HepG2 (cell line): Measurements from ENCODE around the gene CAPN15. TPM values are rescaled to one million over a fixed set of nuclear protein-coding genes. Genes with fewer than 3 reads are reported as not detected.
A peak's percentile ranks its signal among the peaks of the same experiment; 100 is the strongest.

Source experiments
- ATAC-seq: fragments of 200-7000 bp; cut with Tn5 transposase; 3 replicates; pipeline ENCODE4 v1.9.1; 2020; ENCODE audit warnings: mild to moderate bottlenecking, moderate library complexity
- BruUV-seq: library from RNA; stranded (reverse); fragments of 400-500 nt; replicated peaks from 2 replicates; lab custom pipeline; 2021; lab: Mats Ljungman, UMichigan
- CTCF ChIA-PET: fragments of 300-600 bp; formaldehyde crosslinking; extraction: SDS; loops from one replicate; lab custom pipeline; 2021; ENCODE audit warnings: low total read pairs, inconsistent platforms, low intra/inter-chr PET ratio; lab: Yijun Ruan, JAX
- POLR2A ChIA-PET: fragments of 350-600 bp; sonication (Branson Sonifier 250); formaldehyde crosslinking; loops from one replicate; lab custom pipeline; 2020; ENCODE audit warnings: antibody characterized with exemption, inconsistent platforms; lab: Yijun Ruan, JAX
- DNase-seq: peaks from one replicate; pipeline ENCODE4 v3.0.0-alpha.2; 2015; ENCODE audit warnings: low spot score
- FAIRE-seq: peaks from 3 replicates; lab custom pipeline; 2011; peaks lifted over from hg19 to GRCh38; lab: Jason Lieb, UNC
- H2AFZ ChIP-seq: one replicate; pipeline ENCODE4 v1.6.1; 2011; ENCODE audit warnings: low read length, inconsistent platforms
- H3K27ac ChIP-seq: fragments of 300-600 bp; 3 replicates; pipeline ENCODE4 v1.8.0; 2011; ENCODE audit warnings: mixed run types, mild to moderate bottlenecking, mixed read lengths, low read length, inconsistent platforms; ENCODE audit not compliant: insufficient read depth; ENCODE audit errors: extremely low read length
- H3K27me3 ChIP-seq, 2 experiments: fragments of 200-600 bp in 1 of 2; 2 replicates in 1 of 2; 3 replicates in 1 of 2; pipeline versions ENCODE4 v1.6.0 to v1.8.0; 2011; ENCODE audit warnings: low read length in 2 of 2, mild to moderate bottlenecking in 2 of 2, moderate library complexity in 2 of 2, inconsistent platforms in 1 of 2; ENCODE audit not compliant: insufficient read depth in 2 of 2, control insufficient read depth in 1 of 2
- H3K36me3 ChIP-seq, 2 experiments: fragments of 200-600 bp in 1 of 2; replicated peaks in 1 of 2; 2 replicates in 1 of 2; 3 replicates in 1 of 2; pipeline versions ENCODE4 v1.5.1 to v1.8.0; 2011; ENCODE audit warnings: low read length in 2 of 2, inconsistent platforms in 1 of 2; ENCODE audit not compliant: insufficient read depth in 2 of 2, control insufficient read depth in 1 of 2
- H3K4me1 ChIP-seq: 2 replicates; pipeline ENCODE4 v1.5.1; 2012; ENCODE audit warnings: low read length, inconsistent platforms; ENCODE audit not compliant: insufficient read depth
- H3K4me2 ChIP-seq: 2 replicates; pipeline ENCODE4 v1.6.0; 2011; ENCODE audit warnings: low read depth, low read length, inconsistent platforms
- H3K4me3 ChIP-seq, 3 experiments: fragments of 200-600 bp in 1 of 3; sonication (generic), shearing (Covaris generic) in 1 of 3; replicated peaks in 1 of 3; 2 replicates each; pipeline ENCODE4 v1.5.1; 2011 to 2016; ENCODE audit warnings: low read length in 3 of 3, inconsistent platforms in 2 of 3, low read depth in 2 of 3, mild to moderate bottlenecking in 2 of 3, control low read depth in 1 of 3, mixed read lengths in 1 of 3; ENCODE audit not compliant: insufficient read depth in 1 of 3
- H3K79me2 ChIP-seq: one replicate; pipeline ENCODE4 v1.6.1; 2011; ENCODE audit warnings: low read length, inconsistent platforms; ENCODE audit not compliant: insufficient read depth
- H3K9ac ChIP-seq: 2 replicates; pipeline ENCODE4 v1.6.0; 2011; ENCODE audit warnings: mild to moderate bottlenecking, low read depth, low read length, inconsistent platforms; ENCODE audit not compliant: insufficient read depth
- H3K9me3 ChIP-seq: 2 replicates; pipeline ENCODE4 v1.5.1; 2012; ENCODE audit warnings: mild to moderate bottlenecking, low read length
- H4K20me1 ChIP-seq: 2 replicates; pipeline ENCODE4 v1.6.0; 2011; ENCODE audit warnings: inconsistent platforms, mild to moderate bottlenecking, low read length, moderate library complexity; ENCODE audit not compliant: insufficient read depth
- NCOR1 ChIP-seq: fragments of 200-600 bp; sonication (generic); IDR thresholded peaks from 2 replicates; pipeline ENCODE4 v1.7.0; 2017; ENCODE audit warnings: antibody characterized with exemption, low read length, borderline replicate concordance
- NR2F1 ChIP-seq, 2 experiments: fragments of 450-650 bp in 1 of 2; formaldehyde crosslinking in 1 of 2; IDR thresholded peaks; 2 replicates each; pipeline versions ENCODE4 v1.5.0 to v1.6.1; 2016 to 2020; ENCODE audit warnings: mild to moderate bottlenecking in 1 of 2, missing compliant biosample characterization in 1 of 2, missing genetic modification reagents in 1 of 2, moderate library complexity in 1 of 2
- SAP130 ChIP-seq: IDR thresholded peaks from 2 replicates; pipeline ENCODE4 v1.6.1; 2016; ENCODE audit warnings: low read depth
- ZFP90 ChIP-seq: sonication (generic); formaldehyde crosslinking; IDR thresholded peaks from 2 replicates; pipeline ENCODE4 v1.8.0; 2022; ENCODE audit warnings: missing genetic modification reagents, mild to moderate bottlenecking, inconsistent platforms, borderline replicate concordance
- ZNF121 ChIP-seq: sonication (generic); formaldehyde crosslinking; IDR thresholded peaks from 2 replicates; pipeline ENCODE4 v1.5.0; 2020; ENCODE audit warnings: mild to moderate bottlenecking, missing genetic modification reagents
- ZNF562 ChIP-seq: sonication (generic); formaldehyde crosslinking; IDR thresholded peaks from 2 replicates; pipeline ENCODE4 v1.8.0; 2022; ENCODE audit warnings: missing genetic modification reagents, borderline replicate concordance
- WGBS: methylation state at CpG from one replicate; pipeline ENCODE4 v1.1.6; 2017; ENCODE audit warnings: low lambda C conversion rate; 5-methylcytosine and 5-hydroxymethylcytosine counted together
- in situ Hi-C: cut with HindIII; loops from 2 replicates; pipeline ENCODE4 v1.10.0; 2017; ENCODE audit warnings: low pct_unique_long_range_greater_than_20kb; ENCODE audit not compliant: extremely low pct_ligation_motif_present
- intact Hi-C: fragments of 100-400 bp; cut with micrococcal nuclease; formaldehyde crosslinking; loops from one replicate; pipeline ENCODE4 v1.10.0; 2022; ENCODE audit not compliant: unreplicated experiment
- polyA plus RNA-seq, 8 experiments: library from polyadenylated mRNA; depleted of rRNA in 3 of 8; stranded (reverse) in 7 of 8; unstranded in 1 of 8; fragments of >200 nt; fragmentation: Illumina TruSeq in 4 of 8; extraction: Trizol in 4 of 8; gene quantifications; 2 replicates each; pipeline versions ENCODE4 v1.2.1 to v1.2.3, GENCODE V29; 2011 to 2016; ENCODE audit warnings: low read depth in 4 of 8, missing spikeins in 1 of 8, mixed read lengths in 1 of 8; ENCODE audit not compliant: insufficient read depth in 1 of 8
- total RNA-seq, 5 experiments: library from RNA; depleted of rRNA; stranded (reverse); fragments of >200 nt; fragmentation: Illumina TruSeq; extraction: Trizol; gene quantifications; 2 replicates each; pipeline ENCODE4 v1.2.3, GENCODE V29; 2016; ENCODE audit warnings: low read depth in 1 of 5
- TF ChIP-seq, protein P1 (sequence below): sonication (generic); formaldehyde crosslinking; IDR thresholded peaks from 2 replicates; pipeline ENCODE4 v1.8.1; 2023; ENCODE audit warnings: mild to moderate bottlenecking, missing genetic modification reagents
- TF ChIP-seq, protein P2 (sequence below): sonication (generic); formaldehyde crosslinking; IDR thresholded peaks from 2 replicates; pipeline ENCODE4 v1.5.1; 2020; ENCODE audit warnings: mild to moderate bottlenecking, moderate library complexity, missing genetic modification reagents
- TF ChIP-seq, protein P3 (sequence below): sonication (generic); formaldehyde crosslinking; IDR thresholded peaks from 2 replicates; pipeline ENCODE4 v1.8.0; 2022; ENCODE audit warnings: missing genetic modification reagents, mild to moderate bottlenecking, borderline replicate concordance
- TF ChIP-seq, protein P4 (sequence below): sonication (generic); formaldehyde crosslinking; IDR thresholded peaks from 2 replicates; pipeline ENCODE4 v1.8.1; 2022; ENCODE audit warnings: mild to moderate bottlenecking, missing genetic modification reagents
- TF ChIP-seq, protein P5 (sequence below): sonication (generic); formaldehyde crosslinking; IDR thresholded peaks from 2 replicates; pipeline ENCODE4; 2020; ENCODE audit warnings: missing genetic modification reagents, mild to moderate bottlenecking, borderline replicate concordance

The CAPN15 gene
- total and polyA plus RNA-seq, 2 of the 13 experiments (the other 11 are each of a cell fraction or from before 2014, with no cell fraction given): 14.9 to 24.5 TPM

DNA sequence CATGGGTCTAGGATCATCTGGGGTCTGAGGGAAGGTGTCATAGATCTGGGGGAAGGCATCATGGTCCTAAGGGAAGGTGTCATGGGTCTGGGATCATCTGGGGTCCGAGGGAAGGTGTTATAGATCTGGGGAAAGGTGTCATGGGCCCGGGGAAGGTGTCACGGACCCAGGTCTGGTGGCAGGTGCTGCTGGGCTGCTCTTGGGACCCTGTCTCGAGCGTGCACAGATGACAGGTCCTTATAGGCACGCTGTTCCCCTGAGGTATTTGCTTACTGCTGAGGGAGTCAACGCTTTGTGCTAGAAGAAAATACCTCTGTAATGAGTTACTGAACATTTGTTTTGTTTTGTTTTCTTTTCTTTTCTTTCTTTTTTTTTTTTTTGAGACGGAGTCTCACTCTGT lies 63.7 kb downstream of the CAPN15 start:
- FAIRE-seq: no peak
- H3K27me3 ChIP-seq: no peaks in the 10 kb centered on the region
- no peak overlapping the region for H2AFZ ChIP-seq
- 0 out of 5 replicates have a peak, but pooled peaks cover 1 to 4% of the 10 kb centered on the region in 2 experiments for H3K36me3 ChIP-seq
- POLR2A ChIA-PET: no interaction called here
- H3K4me3 ChIP-seq: peak overlapping the region in 2 of 3 experiments; percentile 80; a peak in 4 of 6 replicates
- H3K4me1 ChIP-seq: peaks cover 55% of the 10 kb centered on the region
- TF ChIP-seq, protein P1, sequence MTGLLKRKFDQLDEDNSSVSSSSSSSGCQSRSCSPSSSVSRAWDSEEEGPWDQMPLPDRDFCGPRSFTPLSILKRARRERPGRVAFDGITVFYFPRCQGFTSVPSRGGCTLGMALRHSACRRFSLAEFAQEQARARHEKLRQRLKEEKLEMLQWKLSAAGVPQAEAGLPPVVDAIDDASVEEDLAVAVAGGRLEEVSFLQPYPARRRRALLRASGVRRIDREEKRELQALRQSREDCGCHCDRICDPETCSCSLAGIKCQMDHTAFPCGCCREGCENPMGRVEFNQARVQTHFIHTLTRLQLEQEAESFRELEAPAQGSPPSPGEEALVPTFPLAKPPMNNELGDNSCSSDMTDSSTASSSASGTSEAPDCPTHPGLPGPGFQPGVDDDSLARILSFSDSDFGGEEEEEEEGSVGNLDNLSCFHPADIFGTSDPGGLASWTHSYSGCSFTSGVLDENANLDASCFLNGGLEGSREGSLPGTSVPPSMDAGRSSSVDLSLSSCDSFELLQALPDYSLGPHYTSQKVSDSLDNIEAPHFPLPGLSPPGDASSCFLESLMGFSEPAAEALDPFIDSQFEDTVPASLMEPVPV (CRISPR knock-in tag): no peak
- no peak for TF ChIP-seq ZNF562 (CRISPR knock-in tag)
- TF ChIP-seq, protein P2, sequence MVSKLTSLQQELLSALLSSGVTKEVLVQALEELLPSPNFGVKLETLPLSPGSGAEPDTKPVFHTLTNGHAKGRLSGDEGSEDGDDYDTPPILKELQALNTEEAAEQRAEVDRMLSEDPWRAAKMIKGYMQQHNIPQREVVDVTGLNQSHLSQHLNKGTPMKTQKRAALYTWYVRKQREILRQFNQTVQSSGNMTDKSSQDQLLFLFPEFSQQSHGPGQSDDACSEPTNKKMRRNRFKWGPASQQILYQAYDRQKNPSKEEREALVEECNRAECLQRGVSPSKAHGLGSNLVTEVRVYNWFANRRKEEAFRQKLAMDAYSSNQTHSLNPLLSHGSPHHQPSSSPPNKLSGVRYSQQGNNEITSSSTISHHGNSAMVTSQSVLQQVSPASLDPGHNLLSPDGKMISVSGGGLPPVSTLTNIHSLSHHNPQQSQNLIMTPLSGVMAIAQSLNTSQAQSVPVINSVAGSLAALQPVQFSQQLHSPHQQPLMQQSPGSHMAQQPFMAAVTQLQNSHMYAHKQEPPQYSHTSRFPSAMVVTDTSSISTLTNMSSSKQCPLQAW (CRISPR knock-in tag): no peak
- no peak for TF ChIP-seq ZNF121 (CRISPR knock-in tag)
- TF ChIP-seq, protein P3, sequence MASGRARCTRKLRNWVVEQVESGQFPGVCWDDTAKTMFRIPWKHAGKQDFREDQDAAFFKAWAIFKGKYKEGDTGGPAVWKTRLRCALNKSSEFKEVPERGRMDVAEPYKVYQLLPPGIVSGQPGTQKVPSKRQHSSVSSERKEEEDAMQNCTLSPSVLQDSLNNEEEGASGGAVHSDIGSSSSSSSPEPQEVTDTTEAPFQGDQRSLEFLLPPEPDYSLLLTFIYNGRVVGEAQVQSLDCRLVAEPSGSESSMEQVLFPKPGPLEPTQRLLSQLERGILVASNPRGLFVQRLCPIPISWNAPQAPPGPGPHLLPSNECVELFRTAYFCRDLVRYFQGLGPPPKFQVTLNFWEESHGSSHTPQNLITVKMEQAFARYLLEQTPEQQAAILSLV (CRISPR knock-in tag): no peak
- TF ChIP-seq NCOR1: no peak
- TF ChIP-seq NR2F1 (CRISPR knock-in tag; IDR thresholded peaks at IDR 0.05): no peak
- TF ChIP-seq, protein P4, sequence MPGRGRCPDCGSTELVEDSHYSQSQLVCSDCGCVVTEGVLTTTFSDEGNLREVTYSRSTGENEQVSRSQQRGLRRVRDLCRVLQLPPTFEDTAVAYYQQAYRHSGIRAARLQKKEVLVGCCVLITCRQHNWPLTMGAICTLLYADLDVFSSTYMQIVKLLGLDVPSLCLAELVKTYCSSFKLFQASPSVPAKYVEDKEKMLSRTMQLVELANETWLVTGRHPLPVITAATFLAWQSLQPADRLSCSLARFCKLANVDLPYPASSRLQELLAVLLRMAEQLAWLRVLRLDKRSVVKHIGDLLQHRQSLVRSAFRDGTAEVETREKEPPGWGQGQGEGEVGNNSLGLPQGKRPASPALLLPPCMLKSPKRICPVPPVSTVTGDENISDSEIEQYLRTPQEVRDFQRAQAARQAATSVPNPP (CRISPR knock-in tag): no peak
- no peak for TF ChIP-seq ZFP90 (CRISPR knock-in tag)
- TF ChIP-seq SAP130: no peak
- TF ChIP-seq, protein P5, sequence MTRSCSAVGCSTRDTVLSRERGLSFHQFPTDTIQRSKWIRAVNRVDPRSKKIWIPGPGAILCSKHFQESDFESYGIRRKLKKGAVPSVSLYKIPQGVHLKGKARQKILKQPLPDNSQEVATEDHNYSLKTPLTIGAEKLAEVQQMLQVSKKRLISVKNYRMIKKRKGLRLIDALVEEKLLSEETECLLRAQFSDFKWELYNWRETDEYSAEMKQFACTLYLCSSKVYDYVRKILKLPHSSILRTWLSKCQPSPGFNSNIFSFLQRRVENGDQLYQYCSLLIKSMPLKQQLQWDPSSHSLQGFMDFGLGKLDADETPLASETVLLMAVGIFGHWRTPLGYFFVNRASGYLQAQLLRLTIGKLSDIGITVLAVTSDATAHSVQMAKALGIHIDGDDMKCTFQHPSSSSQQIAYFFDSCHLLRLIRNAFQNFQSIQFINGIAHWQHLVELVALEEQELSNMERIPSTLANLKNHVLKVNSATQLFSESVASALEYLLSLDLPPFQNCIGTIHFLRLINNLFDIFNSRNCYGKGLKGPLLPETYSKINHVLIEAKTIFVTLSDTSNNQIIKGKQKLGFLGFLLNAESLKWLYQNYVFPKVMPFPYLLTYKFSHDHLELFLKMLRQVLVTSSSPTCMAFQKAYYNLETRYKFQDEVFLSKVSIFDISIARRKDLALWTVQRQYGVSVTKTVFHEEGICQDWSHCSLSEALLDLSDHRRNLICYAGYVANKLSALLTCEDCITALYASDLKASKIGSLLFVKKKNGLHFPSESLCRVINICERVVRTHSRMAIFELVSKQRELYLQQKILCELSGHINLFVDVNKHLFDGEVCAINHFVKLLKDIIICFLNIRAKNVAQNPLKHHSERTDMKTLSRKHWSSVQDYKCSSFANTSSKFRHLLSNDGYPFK: no peak
- TF ChIP-seq, all 625 proteins: peak for 0
- no peaks in the 10 kb centered on the region for H3K9me3 ChIP-seq
- H3K79me2 ChIP-seq: peaks cover 46% of the 10 kb centered on the region
- H3K27ac ChIP-seq: no peak overlapping the region
- H3K4me2 ChIP-seq: peak overlapping the region; percentile 90
- CTCF ChIA-PET: no interaction called here
- no TSS peak for BruUV-seq
- H4K20me1 ChIP-seq: peaks cover 14% of the 10 kb centered on the region; the same call in 1 of the 2 replicates
- H3K9ac ChIP-seq: peak overlapping the region; percentile 82
- intact Hi-C loops (no loop called here), in situ Hi-C loops (no loop called here)
- WGBS: 46% methylated on average over 8 of the region's 8 CpGs
- DNase-seq (no peak), ATAC-seq (no peak)
